Stimulated activated memory B cell treated with anti-CD40 and anti-IgM and Interleukin-4, amounts not matched to agents 10 μg/mL and 1 μg/mL and 100 μg/mL, for 72 hours (primary cell): ENCODE results near the gene TRIM5.
"Not testable (repeated sequence)": the region's sequence is repeated elsewhere in the genome, so short reads cannot be mapped to it uniquely, and the experiment has no call there.

ENCODE experiments used
- ATAC-seq: fragments of 150-1000 bp; cut with Tn5 transposase; 2 replicates; pipeline ENCODE4 v1.10.0; 2021
- H3K27ac Mint-ChIP-seq: one replicate; pipeline ENCODE4 v1.8.0; 2022; ENCODE audit warnings: mild to moderate bottlenecking, mixed read lengths
- H3K27me3 Mint-ChIP-seq: one replicate; pipeline ENCODE4 v1.8.0; 2022; ENCODE audit warnings: mixed read lengths
- H3K36me3 Mint-ChIP-seq: one replicate; pipeline ENCODE4 v1.8.0; 2022; ENCODE audit warnings: mixed read lengths
- H3K4me1 Mint-ChIP-seq: one replicate; pipeline ENCODE4 v1.8.0; 2022; ENCODE audit warnings: mixed read lengths
- H3K4me3 Mint-ChIP-seq: one replicate; pipeline ENCODE4 v1.8.0; 2022; ENCODE audit warnings: mild to moderate bottlenecking, moderate library complexity, mixed read lengths
- H3K9me3 Mint-ChIP-seq: one replicate; pipeline ENCODE4 v1.8.0; 2022; ENCODE audit warnings: mixed read lengths

TRIM5 gene, protein sequence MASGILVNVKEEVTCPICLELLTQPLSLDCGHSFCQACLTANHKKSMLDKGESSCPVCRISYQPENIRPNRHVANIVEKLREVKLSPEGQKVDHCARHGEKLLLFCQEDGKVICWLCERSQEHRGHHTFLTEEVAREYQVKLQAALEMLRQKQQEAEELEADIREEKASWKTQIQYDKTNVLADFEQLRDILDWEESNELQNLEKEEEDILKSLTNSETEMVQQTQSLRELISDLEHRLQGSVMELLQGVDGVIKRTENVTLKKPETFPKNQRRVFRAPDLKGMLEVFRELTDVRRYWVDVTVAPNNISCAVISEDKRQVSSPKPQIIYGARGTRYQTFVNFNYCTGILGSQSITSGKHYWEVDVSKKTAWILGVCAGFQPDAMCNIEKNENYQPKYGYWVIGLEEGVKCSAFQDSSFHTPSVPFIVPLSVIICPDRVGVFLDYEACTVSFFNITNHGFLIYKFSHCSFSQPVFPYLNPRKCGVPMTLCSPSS

GRCh38 chr11:5684646-5685362 lies at the start of gene TRIM5:
Gene TRIM5, minus strand, starts transcription at chr11:5685074. Its CDS starts 4,897 bp downstream, at chr11:5680177.
- Mint-ChIP-seq H3K27me3 (no peaks in the 10 kb centered on the region), H3K4me3 (peak within 1 kb of the TSS; percentile 88), H3K4me1 (peaks cover 37% of the 10 kb centered on the region), H3K9me3 (no peaks in the 10 kb centered on the region), H3K27ac (peak within 1 kb of the TSS; percentile 85), H3K36me3 (peaks cover 12% of the 10 kb centered on the region)
- peak; percentile 90 for ATAC-seq

DNA sequence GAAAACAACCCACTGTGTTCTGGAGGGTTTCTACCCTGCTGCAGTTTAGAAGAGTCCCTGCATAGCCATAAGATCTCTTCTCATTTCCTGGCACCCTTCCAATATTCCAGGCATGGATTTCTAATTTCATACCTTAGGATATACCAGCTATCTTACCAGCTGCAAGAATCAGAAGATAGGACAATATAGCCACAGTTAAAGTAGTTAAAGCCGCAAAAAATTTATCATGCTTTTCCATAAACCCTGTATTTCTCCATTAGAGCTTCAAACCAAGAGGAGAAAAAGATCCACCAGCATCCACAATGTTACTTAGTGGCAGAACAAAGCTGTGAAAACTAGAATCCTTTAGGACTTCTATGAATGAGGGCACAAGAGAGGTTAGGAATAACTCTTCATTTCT lies 42.8 kb upstream of the TRIM5 start:
- Mint-ChIP-seq H3K9me3 (no peaks in the 10 kb centered on the region), H3K4me1 (no peaks in the 10 kb centered on the region), H3K27ac (no peak overlapping the region), H3K36me3 (peaks cover 16% of the 10 kb centered on the region), H3K4me3 (no peak overlapping the region), H3K27me3 (no peaks in the 10 kb centered on the region)
- no peak for ATAC-seq

DNA sequence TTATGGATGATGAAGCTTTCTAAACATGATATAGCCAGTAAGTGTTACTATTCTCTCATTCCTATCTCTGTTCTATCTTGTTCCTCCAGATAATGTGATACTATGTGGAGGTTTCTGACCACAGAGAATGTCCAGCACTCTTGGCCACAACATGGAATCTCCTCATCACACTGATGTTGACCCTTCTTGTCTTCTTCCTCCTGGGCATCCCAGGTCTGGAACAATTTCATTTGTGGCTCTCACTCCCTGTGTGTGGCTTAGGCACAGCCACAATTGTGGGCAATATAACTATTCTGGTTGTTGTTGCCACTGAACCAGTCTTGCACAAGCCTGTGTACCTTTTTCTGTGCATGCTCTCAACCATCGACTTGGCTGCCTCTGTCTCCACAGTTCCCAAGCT lies 41.5 kb upstream of the TRIM5 start:
- Mint-ChIP-seq H3K27ac (no peak overlapping the region), H3K9me3 (no peaks in the 10 kb centered on the region), H3K4me1 (no peaks in the 10 kb centered on the region), H3K27me3 (no peaks in the 10 kb centered on the region), H3K36me3 (peaks cover 16% of the 10 kb centered on the region), H3K4me3 (no peak overlapping the region)
- no peak for ATAC-seq

GRCh38 chr11:5722622-5723021 lies 37.7 kb upstream of the TRIM5 start:
- no peaks in the 10 kb centered on the region for H3K27me3 Mint-ChIP-seq
- peaks cover 28% of the 10 kb centered on the region for H3K36me3 Mint-ChIP-seq
- H3K27ac Mint-ChIP-seq = no peak overlapping the region
- H3K9me3 Mint-ChIP-seq = no peaks in the 10 kb centered on the region
- no peak overlapping the region for H3K4me3 Mint-ChIP-seq
- ATAC-seq = no peak
- no peaks in the 10 kb centered on the region for H3K4me1 Mint-ChIP-seq

DNA sequence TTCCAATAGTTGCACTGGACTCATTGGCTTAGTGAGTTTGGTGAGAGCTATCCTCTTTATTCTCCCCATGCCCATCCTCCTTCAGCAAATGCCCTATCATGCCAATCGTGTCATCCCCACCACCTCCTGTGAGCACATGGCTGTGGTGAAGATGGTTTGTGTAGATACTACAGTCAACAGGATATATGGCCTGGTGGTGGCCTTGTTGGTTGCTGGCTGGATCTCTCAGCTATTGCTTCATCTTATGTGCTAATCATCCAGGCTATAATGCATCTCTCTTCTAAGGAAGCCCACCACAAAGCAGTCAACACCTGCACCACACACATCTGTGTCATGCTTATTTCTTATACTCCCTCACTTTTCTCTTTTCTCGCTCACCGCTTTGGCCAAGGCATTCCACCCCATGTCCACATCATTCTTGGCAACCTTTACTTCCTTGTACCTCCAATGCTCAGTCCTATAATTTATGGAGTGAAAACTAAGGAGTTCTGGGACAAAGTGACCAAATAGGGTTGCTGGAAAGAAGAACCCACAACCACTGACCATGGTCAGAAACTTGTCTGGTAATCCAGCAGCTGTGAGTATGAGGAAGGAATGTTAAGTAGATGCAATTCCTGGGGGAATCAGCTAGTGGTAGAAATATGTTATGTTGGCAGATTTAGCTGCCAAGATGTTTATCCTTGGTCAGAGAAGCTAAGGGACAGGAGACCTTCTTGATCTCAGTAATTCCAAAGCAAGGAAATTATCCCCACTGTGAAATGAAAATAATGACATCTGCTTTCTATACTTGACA lies 35.0 kb upstream of the TRIM5 start:
- Mint-ChIP-seq H3K4me3 (no peak overlapping the region), H3K27me3 (no peaks in the 10 kb centered on the region), H3K36me3 (peaks cover 25% of the 10 kb centered on the region), H3K27ac (no peak overlapping the region), H3K4me1 (no peaks in the 10 kb centered on the region), H3K9me3 (no peaks in the 10 kb centered on the region)
- no peak for ATAC-seq

DNA sequence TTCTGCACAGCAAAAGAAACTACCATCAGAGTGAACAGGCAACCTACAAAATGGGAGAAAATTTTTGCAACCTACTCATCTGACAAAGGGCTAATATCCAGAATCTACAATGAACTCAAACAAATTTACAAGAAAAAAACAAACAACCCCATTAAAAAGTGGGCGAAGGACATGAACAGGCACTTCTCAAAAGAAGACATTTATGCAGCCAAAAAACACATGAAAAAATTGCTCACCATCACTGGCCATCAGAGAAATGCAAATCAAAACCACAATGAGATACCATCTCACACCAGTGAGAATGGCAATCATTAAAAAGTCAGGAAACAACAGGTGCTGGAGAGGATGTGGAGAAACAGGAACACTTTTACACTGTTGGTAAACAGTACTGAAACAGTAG lies 31.6 kb upstream of the TRIM5 start:
- H3K27ac Mint-ChIP-seq, H3K27me3 Mint-ChIP-seq, H3K4me1 Mint-ChIP-seq, ATAC-seq, H3K4me3 Mint-ChIP-seq, H3K9me3 Mint-ChIP-seq: not testable (repeated sequence)
- H3K36me3 Mint-ChIP-seq = peaks cover 25% of the 10 kb centered on the region

DNA sequence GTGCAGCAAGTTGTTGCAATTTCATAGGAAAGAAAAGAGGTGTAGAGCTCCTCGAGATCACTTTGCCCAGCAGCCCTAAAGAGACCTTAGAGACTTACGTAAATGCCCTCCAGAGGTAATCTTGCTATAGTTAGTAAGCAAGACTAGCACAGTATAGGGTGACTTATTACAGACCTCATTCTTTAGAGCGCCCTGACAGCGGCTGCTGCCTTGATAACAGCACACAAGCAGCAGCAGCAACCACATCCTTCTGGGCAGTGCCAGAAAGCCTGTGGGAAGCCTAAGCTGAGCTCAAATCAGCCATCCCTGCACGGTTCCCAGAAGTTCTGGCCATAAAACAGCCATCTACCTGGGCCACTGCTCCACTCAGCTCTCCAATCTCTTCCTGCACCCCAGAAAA lies 28.8 kb upstream of the TRIM5 start:
- Mint-ChIP-seq H3K4me3 (no peak overlapping the region), H3K36me3 (peaks cover 19% of the 10 kb centered on the region), H3K27me3 (no peaks in the 10 kb centered on the region), H3K27ac (no peak overlapping the region), H3K9me3 (no peaks in the 10 kb centered on the region), H3K4me1 (peaks cover 5% of the 10 kb centered on the region)
- ATAC-seq = no peak

DNA sequence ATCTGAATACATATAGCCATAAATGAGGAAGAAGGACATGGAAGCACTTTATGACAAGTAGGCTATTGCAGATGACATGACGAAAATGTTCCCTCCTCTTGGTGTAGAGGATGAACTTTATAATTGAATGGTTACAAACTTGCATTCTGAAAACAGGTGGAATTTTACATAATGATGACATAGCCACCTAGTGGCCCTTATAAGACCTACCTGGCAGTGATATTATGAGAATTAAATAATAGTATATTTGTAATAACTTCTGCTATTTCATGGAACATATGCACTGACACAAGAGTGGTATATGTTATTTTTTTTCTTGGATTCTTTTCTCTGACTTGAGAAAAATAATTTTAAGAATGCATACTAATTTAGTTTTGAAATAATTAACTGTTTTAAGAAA lies 27.6 kb upstream of the TRIM5 start:
- H3K27ac Mint-ChIP-seq = no peak overlapping the region

DNA sequence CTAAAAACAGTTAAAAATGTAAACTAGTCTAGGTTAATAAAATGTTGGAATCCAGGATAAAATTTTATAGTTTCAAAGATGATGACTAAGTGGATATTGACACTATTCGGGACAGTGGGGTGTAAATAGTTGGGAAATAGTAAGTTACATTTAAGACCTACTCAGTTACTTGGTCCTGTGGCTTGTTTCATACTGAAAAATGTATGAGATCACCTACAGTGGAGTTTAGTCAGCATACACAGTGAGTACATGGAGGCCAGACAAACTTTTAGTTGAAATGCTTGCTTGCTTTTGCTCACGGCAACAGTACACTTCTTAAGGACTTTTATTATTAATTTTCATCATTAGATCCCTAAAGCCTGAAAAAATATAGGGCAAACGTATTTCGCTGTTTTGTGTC lies 20.8 kb upstream of the TRIM5 start:
- Mint-ChIP-seq H3K4me1 (peaks cover 36% of the 10 kb centered on the region), H3K9me3 (no peaks in the 10 kb centered on the region), H3K4me3 (no peak overlapping the region), H3K27me3 (no peaks in the 10 kb centered on the region), H3K36me3 (peaks cover 50% of the 10 kb centered on the region), H3K27ac (peak overlapping the region; percentile 69)
- ATAC-seq = no peak

More for the DNA sequence above, 27.6 kb upstream of the TRIM5 start:
- Mint-ChIP-seq H3K27me3 (no peaks in the 10 kb centered on the region), H3K4me1 (peaks cover 10% of the 10 kb centered on the region), H3K36me3 (peaks cover 21% of the 10 kb centered on the region), H3K9me3 (no peaks in the 10 kb centered on the region), H3K4me3 (no peak overlapping the region)
- ATAC-seq = no peak

GRCh38 chr11:5703741-5704536 lies 19.1 kb upstream of the TRIM5 start:
- Mint-ChIP-seq H3K27me3 (no peaks in the 10 kb centered on the region), H3K27ac (peak overlapping the region; percentile 69), H3K4me3 (peak overlapping the region; percentile 35), H3K4me1 (peaks cover 44% of the 10 kb centered on the region), H3K9me3 (no peaks in the 10 kb centered on the region), H3K36me3 (peaks cover 43% of the 10 kb centered on the region)
- peak; percentile 50 for ATAC-seq

DNA sequence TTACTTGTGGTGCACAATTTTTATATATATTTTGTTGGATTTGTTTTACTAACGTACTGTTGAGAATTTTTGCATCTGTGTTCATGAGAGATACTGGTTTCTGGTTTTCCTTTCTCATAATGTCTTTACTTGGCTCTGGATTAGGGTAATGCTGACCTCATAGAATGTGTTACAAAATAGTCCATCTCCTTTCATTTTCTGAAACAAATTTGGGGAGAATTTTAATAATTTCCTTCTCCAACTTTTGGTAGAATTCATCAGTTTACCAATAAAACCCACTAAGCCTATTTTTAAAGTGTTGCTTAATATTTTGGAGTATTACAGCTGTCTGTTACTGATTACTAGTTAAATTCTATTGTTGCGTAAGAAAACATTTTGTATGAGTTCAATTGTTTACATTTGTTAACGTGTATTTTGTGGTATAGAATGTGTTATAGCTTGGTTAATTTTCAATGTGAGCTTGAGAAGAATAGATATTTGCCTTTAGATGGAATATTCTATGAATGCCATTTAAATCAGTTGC lies 16.2 kb upstream of the TRIM5 start:
- Mint-ChIP-seq H3K27me3 (no peaks in the 10 kb centered on the region), H3K9me3 (no peaks in the 10 kb centered on the region), H3K4me1 (peaks cover 55% of the 10 kb centered on the region), H3K4me3 (peak overlapping the region; percentile 74), H3K27ac (peak overlapping the region; percentile 95), H3K36me3 (peaks cover 43% of the 10 kb centered on the region)
- ATAC-seq = no peak

- ATAC-seq = peak; percentile 76
- peak overlapping the region; percentile 95 for H3K27ac Mint-ChIP-seq
- peaks cover 57% of the 10 kb centered on the region for H3K4me1 Mint-ChIP-seq
- no peaks in the 10 kb centered on the region for H3K27me3 Mint-ChIP-seq
- peaks cover 40% of the 10 kb centered on the region for H3K36me3 Mint-ChIP-seq
- H3K4me3 Mint-ChIP-seq = peak overlapping the region; percentile 74
- no peaks in the 10 kb centered on the region for H3K9me3 Mint-ChIP-seq
These were observed 15.7 kb upstream of the TRIM5 start for GRCh38 chr11:5700421-5701054.

DNA sequence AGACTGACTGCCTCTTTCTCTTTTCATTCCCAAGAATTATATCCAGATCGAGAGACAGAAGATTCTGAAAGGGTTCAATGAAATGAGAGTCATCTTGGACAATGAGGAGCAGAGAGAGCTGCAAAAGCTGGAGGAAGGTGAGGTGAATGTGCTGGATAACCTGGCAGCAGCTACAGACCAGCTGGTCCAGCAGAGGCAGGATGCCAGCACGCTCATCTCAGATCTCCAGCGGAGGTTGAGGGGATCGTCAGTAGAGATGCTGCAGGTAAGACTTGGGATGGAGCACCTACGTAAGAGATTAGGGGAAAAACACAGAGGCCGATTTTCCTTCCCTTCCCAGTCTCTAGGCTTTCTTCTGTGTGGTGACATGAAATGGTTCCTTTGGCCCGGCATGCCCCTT lies 13.4 kb upstream of the TRIM5 start:
- no peak for ATAC-seq
- Mint-ChIP-seq H3K27me3 (no peaks in the 10 kb centered on the region), H3K4me3 (no peak overlapping the region), H3K9me3 (no peaks in the 10 kb centered on the region), H3K4me1 (peaks cover 58% of the 10 kb centered on the region), H3K27ac (peak overlapping the region; percentile 30), H3K36me3 (peaks cover 26% of the 10 kb centered on the region)

- Mint-ChIP-seq H3K9me3 (no peaks in the 10 kb centered on the region), H3K36me3 (peaks cover 18% of the 10 kb centered on the region), H3K4me3 (no peak overlapping the region), H3K27ac (peak overlapping the region; percentile 54), H3K4me1 (peaks cover 65% of the 10 kb centered on the region), H3K27me3 (no peaks in the 10 kb centered on the region)
- no peak for ATAC-seq
These were observed 11.3 kb upstream of the TRIM5 start for GRCh38 chr11:5696210-5696609.
